Stimulated activated effector memory CD8-positive, alpha-beta T cell treated with anti-CD3 and anti-CD28 coated beads, Interleukin-12 subunit alpha, Interleukin-12 subunit beta, amount 100 ng/mL, for 72 hours (primary cell): Measurements from ENCODE around the gene ZBTB12.
"Not testable (repeated sequence)": the region's sequence is repeated elsewhere in the genome, so short reads cannot be mapped to it uniquely, and the experiment has no call there.

ENCODE experiments used
- ATAC-seq: fragments of 150-1000 bp; cut with Tn5 transposase; 2 replicates; pipeline ENCODE4 v1.10.0; 2021
- DNase-seq, 2 donors: peaks; one replicate each; pipeline ENCODE4 v3.0.0; 2021 to 2022; ENCODE audit warnings: low spot score in 2 of 2
- H3K27ac Mint-ChIP-seq: one replicate; pipeline ENCODE4 v1.8.0; 2022; ENCODE audit warnings: mild to moderate bottlenecking, mixed read lengths
- H3K36me3 Mint-ChIP-seq: one replicate; pipeline ENCODE4 v1.8.0; 2022; ENCODE audit warnings: mild to moderate bottlenecking, mixed read lengths
- H3K4me1 Mint-ChIP-seq: one replicate; pipeline ENCODE4 v1.8.0; 2022; ENCODE audit warnings: mixed read lengths
- H3K4me3 Mint-ChIP-seq: one replicate; pipeline ENCODE4 v1.8.0; 2022; ENCODE audit warnings: mild to moderate bottlenecking, mixed read lengths
- H3K9me3 Mint-ChIP-seq: one replicate; pipeline ENCODE4 v1.8.0; 2022; ENCODE audit warnings: mixed read lengths

The ZBTB12 gene

GRCh38 chr6:31877125-31877650 is 24.7 kb downstream of the ZBTB12 start:
- peaks cover 25% of the 10 kb centered on the region for H3K36me3 Mint-ChIP-seq
- ATAC-seq (no peak), DNase-seq (no peak)
- H3K27ac Mint-ChIP-seq, result peak overlapping the region; percentile 78
- no peak overlapping the region for H3K4me3 Mint-ChIP-seq
- H3K4me1 Mint-ChIP-seq, result peaks cover 6% of the 10 kb centered on the region
- H3K9me3 Mint-ChIP-seq, result no peaks in the 10 kb centered on the region

- H3K36me3 Mint-ChIP-seq, result peaks cover 17% of the 10 kb centered on the region
- no peak overlapping the region for H3K4me3 Mint-ChIP-seq
- ATAC-seq (no peak), DNase-seq (no peak)
- H3K27ac Mint-ChIP-seq, result peak overlapping the region; percentile 26
- no peaks in the 10 kb centered on the region for H3K9me3 Mint-ChIP-seq
- peaks cover 4% of the 10 kb centered on the region for H3K4me1 Mint-ChIP-seq
Measured at GRCh38 chr6:31876357-31876756, 25.5 kb downstream of the ZBTB12 start.

- H3K27ac Mint-ChIP-seq, result peak overlapping the region; percentile 26
- H3K4me3 Mint-ChIP-seq, result no peak overlapping the region
- H3K9me3 Mint-ChIP-seq, result no peaks in the 10 kb centered on the region
- peaks cover 12% of the 10 kb centered on the region for H3K36me3 Mint-ChIP-seq
- DNase-seq, result no peak
- ATAC-seq, result no peak
- no peaks in the 10 kb centered on the region for H3K4me1 Mint-ChIP-seq
Measured at GRCh38 chr6:31875877-31876276, 26.0 kb downstream of the ZBTB12 start.

- Mint-ChIP-seq H3K9me3 (no peaks in the 10 kb centered on the region), H3K4me1 (no peaks in the 10 kb centered on the region), H3K4me3 (no peak overlapping the region), H3K36me3 (peaks cover 4% of the 10 kb centered on the region), H3K27ac (peak overlapping the region; percentile 26)
- no peak for ATAC-seq
- no peak for DNase-seq
Measured at GRCh38 chr6:31874836-31875572, 26.9 kb downstream of the ZBTB12 start.

DNA sequence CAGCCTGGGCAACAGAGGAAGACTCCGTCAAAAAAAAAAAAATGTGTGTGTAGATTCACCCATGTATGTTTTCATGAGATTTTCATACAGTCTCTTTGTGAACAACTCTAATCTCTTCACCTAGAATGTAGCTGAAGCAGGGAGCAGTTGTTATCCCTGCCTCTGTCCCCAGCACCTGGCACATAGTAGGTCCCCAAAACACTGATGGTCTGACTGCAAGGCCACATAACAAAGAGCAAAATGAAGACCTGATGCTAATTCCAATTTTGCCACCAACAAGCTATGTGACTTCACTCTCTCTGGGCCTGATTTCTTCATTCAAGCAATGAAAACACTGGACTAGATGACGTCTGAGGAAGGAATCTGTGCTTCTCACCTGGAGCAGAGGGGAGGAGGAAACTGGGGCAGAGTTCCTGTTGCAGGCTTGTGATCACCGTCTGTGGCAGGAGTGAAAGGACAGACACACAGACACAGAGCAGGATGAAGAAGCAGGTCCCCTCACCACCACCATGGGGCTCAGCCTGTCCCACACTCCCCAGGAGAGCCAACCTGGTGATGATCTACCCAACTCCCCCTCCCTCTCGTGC is 27.7 kb downstream of the ZBTB12 start:
- Mint-ChIP-seq H3K4me1 (no peaks in the 10 kb centered on the region), H3K9me3 (no peaks in the 10 kb centered on the region)

GRCh38 chr6:31871046-31871659 is 30.7 kb downstream of the ZBTB12 start:
- H3K36me3 Mint-ChIP-seq, result no peaks in the 10 kb centered on the region
- no peaks in the 10 kb centered on the region for H3K4me1 Mint-ChIP-seq
- ATAC-seq, result no peak
- H3K4me3 Mint-ChIP-seq, result no peak overlapping the region
- H3K9me3 Mint-ChIP-seq, result no peaks in the 10 kb centered on the region
- no peak for DNase-seq
- no peak overlapping the region for H3K27ac Mint-ChIP-seq

More for the DNA sequence above, 27.7 kb downstream of the ZBTB12 start:
- peak overlapping the region; percentile 26 for H3K27ac Mint-ChIP-seq
- no peak for DNase-seq
- H3K4me3 Mint-ChIP-seq, result no peak overlapping the region
- H3K36me3 Mint-ChIP-seq, result no peaks in the 10 kb centered on the region
- no peak for ATAC-seq

DNA sequence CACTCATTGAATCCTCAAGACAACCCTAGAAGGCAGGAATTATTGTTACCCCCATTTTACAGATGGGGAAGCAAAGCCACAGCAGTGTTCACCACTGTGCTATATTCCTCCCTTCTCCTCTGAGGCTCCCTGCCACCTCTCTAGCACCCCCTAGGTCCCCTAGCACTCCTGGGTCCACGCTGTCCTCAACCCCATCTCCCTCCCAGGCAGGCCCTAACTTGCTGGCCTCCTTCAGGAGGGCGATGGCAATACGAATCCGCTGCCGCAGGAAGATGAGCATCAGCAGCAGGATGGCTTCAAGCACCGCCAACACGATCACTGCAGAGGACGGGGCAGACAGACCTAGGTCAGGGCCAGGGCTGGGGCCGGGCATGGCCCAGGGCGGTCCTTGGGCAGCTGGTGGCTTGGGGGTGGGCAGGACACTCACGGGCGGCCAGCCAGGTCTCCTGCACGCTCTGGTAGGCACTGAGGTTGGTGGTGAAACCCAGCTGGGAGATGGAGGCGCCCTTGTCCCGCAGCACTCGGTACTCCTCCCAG is 31.4 kb downstream of the ZBTB12 start:
- H3K36me3 Mint-ChIP-seq, result no peaks in the 10 kb centered on the region
- no peaks in the 10 kb centered on the region for H3K4me1 Mint-ChIP-seq
- H3K9me3 Mint-ChIP-seq, result no peaks in the 10 kb centered on the region
- H3K4me3 Mint-ChIP-seq, result no peak overlapping the region
- DNase-seq (no peak), ATAC-seq (peak; percentile 40)
- peak overlapping the region; percentile 45 for H3K27ac Mint-ChIP-seq

DNA sequence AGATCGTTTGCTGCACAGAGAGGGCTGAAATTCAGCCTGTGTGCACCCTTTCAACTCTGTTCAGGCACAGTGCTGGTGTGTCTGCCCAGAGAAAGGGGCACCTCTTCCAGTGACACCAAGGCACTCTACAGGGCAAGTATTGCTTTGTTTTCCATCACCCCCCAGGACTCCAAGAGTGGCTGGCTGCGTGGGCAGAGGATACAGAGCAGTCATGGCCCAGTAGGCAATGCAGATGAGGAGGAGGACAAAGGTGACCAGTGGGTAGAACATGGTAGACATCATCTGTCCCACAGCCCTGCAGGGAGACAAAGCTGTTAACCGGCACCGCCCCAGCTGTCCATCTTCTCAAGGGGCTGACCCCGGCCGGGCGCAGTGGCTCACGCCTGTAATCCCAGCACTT is 32.5 kb downstream of the ZBTB12 start:
- H3K36me3 Mint-ChIP-seq, result no peaks in the 10 kb centered on the region
- peaks cover 4% of the 10 kb centered on the region for H3K4me1 Mint-ChIP-seq
- no peaks in the 10 kb centered on the region for H3K9me3 Mint-ChIP-seq
- H3K4me3 Mint-ChIP-seq, result no peak overlapping the region
- DNase-seq, result no peak
- H3K27ac Mint-ChIP-seq, result no peak overlapping the region
- no peak for ATAC-seq

GRCh38 chr6:31868658-31868971 is 33.3 kb downstream of the ZBTB12 start:
- H3K9me3 Mint-ChIP-seq, ATAC-seq, DNase-seq, H3K36me3 Mint-ChIP-seq, H3K4me1 Mint-ChIP-seq, H3K4me3 Mint-ChIP-seq, H3K27ac Mint-ChIP-seq: not testable (repeated sequence)

- Mint-ChIP-seq H3K4me3 (no peak overlapping the region), H3K36me3 (peaks cover 20% of the 10 kb centered on the region), H3K9me3 (no peaks in the 10 kb centered on the region), H3K27ac (no peak overlapping the region), H3K4me1 (peaks cover 21% of the 10 kb centered on the region)
- no peak for DNase-seq
- ATAC-seq, result no peak
Measured at GRCh38 chr6:31865205-31866118, 36.4 kb downstream of the ZBTB12 start.

DNA sequence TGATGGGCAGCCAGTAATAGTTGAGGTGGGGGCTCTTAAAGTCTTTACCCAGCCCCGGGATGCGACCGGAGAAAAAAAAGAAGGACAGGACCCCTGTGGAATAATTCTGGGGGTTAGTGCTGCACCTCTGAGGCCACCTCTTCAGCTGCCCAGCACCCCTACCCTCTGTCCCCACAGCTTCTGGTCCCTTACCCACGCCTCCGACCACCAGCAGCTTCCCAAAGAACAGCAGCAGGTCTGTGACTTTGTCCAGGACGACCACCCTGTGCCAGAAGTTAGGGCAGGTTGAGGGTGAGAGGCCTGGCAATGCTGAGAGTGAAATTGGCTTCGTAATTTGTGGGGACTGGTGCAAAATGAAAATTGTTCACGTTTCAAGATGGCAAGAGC is 37.1 kb downstream of the ZBTB12 start:
- H3K4me3 Mint-ChIP-seq, result peak overlapping the region; percentile 98
- H3K4me1 Mint-ChIP-seq, result peaks cover 26% of the 10 kb centered on the region
- H3K36me3 Mint-ChIP-seq, result peaks cover 25% of the 10 kb centered on the region
- ATAC-seq, result no peak
- no peak overlapping the region for H3K27ac Mint-ChIP-seq
- H3K9me3 Mint-ChIP-seq, result no peaks in the 10 kb centered on the region
- no peak for DNase-seq

- peak overlapping the region; percentile 90 for H3K27ac Mint-ChIP-seq
- peak in 1 of 2 donors; percentile 59 for DNase-seq
- peak overlapping the region; percentile 98 for H3K4me3 Mint-ChIP-seq
- not testable (repeated sequence) for H3K9me3 Mint-ChIP-seq, ATAC-seq
- peaks cover 32% of the 10 kb centered on the region for H3K36me3 Mint-ChIP-seq
- H3K4me1 Mint-ChIP-seq, result peaks cover 27% of the 10 kb centered on the region
Measured at GRCh38 chr6:31864123-31864562, 37.7 kb downstream of the ZBTB12 start.

DNA sequence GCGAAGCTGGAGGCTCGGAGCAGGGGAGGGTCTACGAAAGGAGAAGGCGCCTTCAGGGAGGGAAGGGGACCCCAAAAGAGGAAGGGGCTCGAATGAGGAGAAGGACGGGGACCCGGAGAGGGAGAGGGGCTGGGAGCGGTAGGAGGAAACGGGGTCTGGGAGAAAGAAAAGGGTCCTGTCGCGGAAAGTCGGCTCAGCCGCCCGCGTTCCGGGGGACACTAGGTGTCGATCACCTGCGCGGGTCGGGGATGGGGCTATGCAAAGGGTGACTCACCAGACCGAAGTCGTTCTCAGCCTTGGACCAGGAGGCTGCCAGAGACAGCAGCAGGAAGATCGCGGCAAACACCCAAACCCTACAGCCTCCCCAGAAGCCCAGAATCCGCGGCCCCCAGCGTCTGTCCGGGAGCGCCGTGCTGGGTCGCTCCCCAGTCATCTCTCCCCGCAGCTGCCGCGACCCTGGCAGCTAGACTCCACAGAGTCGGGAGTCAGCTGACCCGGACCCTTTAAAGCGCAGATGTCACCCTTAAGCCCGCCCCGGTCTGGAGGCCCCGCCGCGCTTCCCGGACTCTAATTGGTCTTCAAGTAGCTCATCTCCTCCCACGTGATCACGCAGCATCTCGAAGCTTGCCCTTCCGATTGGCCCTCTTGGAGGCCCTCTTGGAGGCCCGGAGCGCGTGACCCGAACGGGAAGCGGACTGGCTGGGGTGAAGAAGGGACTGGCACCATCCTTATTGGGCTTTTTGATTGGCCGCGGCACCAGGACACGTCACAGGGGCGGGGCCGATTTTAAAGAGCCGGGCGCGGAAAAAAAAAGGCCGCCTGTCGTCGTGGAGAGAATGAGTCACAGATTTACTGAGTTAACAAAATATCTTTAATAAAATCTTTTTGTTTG is 39.3 kb downstream of the ZBTB12 start, which contains the start of gene NEU1:
TSS of gene NEU1 (minus strand) at position 478 of the 892 bp plus-strand sequence. CDS start at position 433, 45 bp downstream.
- peak; percentile 89 to 98 for DNase-seq
- H3K27ac Mint-ChIP-seq, result peak within 1 kb of the TSS; percentile 90
- peak; percentile 97 for ATAC-seq
- peaks cover 48% of the 10 kb centered on the region for H3K36me3 Mint-ChIP-seq
- peaks cover 27% of the 10 kb centered on the region for H3K4me1 Mint-ChIP-seq
- H3K9me3 Mint-ChIP-seq, result no peaks in the 10 kb centered on the region
- peak within 1 kb of the TSS; percentile 98 for H3K4me3 Mint-ChIP-seq

DNA sequence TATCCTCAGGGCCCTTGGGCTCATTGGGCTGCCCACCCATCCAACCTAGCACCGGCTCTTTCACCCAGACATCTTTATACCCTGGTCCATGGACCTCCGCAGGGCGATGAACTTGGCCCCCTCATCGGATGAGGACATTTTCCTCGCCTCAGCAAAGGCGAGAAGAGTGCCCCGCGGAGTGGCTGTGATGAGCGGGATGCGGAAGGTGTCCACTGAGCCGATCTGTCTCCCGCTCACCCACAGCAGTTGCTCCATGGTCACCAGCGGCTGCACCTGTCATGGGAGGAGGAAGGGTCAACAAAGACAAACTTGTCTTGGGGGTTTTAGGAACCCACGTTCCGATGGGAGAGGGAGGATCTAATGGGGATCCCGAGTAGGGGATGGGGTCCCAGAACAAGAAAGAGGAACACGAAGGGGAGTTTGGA is 40.0 kb downstream of the ZBTB12 start:
- H3K4me3 Mint-ChIP-seq, result peak overlapping the region; percentile 98
- H3K27ac Mint-ChIP-seq, result peak overlapping the region; percentile 90
- H3K9me3 Mint-ChIP-seq, result no peaks in the 10 kb centered on the region
- DNase-seq, result no peak
- H3K36me3 Mint-ChIP-seq, result peaks cover 54% of the 10 kb centered on the region
- H3K4me1 Mint-ChIP-seq, result peaks cover 27% of the 10 kb centered on the region
- no peak for ATAC-seq
